Upper lobe of right lung (tissue), 1 donor: ENCODE data around the gene MCAM. TPM values are rescaled to one million over a fixed set of nuclear protein-coding genes. Genes with fewer than 3 reads are reported as not detected.

ENCODE experiments used
- ATAC-seq: fragments of 200-7000 bp; cut with Tn5 transposase; one replicate; pipeline ENCODE4 v1.9.1; 2020; ENCODE audit warnings: mild to moderate bottlenecking, moderate library complexity
- DNase-seq: peaks from one replicate; pipeline ENCODE4 v3.0.0-alpha.2; 2020
- H3K27ac ChIP-seq: fragments of 200-600 bp; one replicate; pipeline ENCODE4 v1.8.0; 2022
- H3K27me3 ChIP-seq: fragments of 200-600 bp; one replicate; pipeline ENCODE4 v1.8.0; 2022; ENCODE audit warnings: mild to moderate bottlenecking
- H3K36me3 ChIP-seq: fragments of 200-600 bp; one replicate; pipeline ENCODE4 v1.8.0; 2022
- H3K4me1 ChIP-seq: fragments of 200-600 bp; one replicate; pipeline ENCODE4 v1.8.0; 2022
- H3K4me3 ChIP-seq: fragments of 200-600 bp; one replicate; pipeline ENCODE4 v1.8.0; 2022; ENCODE audit warnings: mild to moderate bottlenecking
- H3K9me3 ChIP-seq: fragments of 200-600 bp; one replicate; pipeline ENCODE4 v1.8.0; 2022
- intact Hi-C: fragments of 100-400 bp; cut with DNase I; formaldehyde crosslinking; loops from one replicate; pipeline ENCODE4 v1.11.0; 2022
- total RNA-seq: library from RNA; stranded (reverse); fragmentation: NEBNext Ultra II Directional; extraction: Animal tissue kit (Norgen Biotek cat#: 25700); gene quantifications from one replicate; pipeline ENCODE4 v1.2.1, GENCODE V29; 2021
- TF ChIP-seq, protein P1 (sequence below): fragments of 200-600 bp; IDR thresholded peaks from one replicate; pipeline ENCODE4 v1.8.0; 2022; ENCODE audit warnings: antibody characterized with exemption
- donor health status: DM: no; HTN: yes; CAD: no; lungs with severe emphysema.

Gene MCAM
- total RNA-seq, 1 donor from 2014 or later, result 134 TPM

DNA sequence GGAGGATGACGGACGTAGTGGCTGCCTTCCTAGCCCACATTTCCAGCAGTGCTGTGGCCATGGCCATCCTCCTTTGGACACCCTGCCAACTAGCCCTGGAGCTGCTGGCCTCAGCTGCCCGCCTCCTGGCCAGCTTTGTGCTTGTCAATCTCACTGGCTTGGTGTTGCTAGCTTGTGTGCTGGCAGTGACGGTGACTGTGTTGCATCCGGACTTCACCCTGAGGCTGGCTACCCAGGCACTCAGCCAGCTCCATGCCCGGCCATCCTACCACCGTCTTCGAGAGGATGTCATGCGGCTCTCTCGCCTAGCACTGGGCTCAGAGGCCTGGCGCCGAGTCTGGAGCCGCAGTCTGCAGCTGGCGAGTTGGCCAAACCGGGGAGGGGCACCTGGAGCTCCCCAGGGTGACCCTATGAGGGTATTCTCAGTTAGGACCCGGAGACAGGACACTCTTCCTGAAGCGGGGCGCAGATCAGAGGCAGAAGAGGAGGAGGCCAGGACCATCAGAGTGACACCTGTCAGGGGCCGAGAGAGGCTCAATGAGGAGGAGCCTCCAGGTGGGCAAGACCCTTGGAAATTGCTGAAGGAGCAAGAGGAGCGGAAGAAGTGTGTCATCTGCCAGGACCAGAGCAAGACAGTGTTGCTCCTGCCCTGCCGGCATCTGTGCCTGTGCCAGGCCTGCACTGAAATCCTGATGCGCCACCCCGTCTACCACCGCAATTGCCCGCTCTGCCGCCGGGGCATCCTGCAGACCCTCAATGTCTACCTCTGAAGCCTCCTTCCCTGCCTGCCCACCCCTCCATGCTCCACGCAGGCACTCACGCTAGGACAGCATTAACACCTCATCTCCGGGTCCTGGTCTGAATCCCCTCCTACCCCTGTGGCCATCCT lies 19.0 kb upstream of the MCAM start:
- H3K4me1 ChIP-seq, result peaks cover 24% of the 10 kb centered on the region
- TF ChIP-seq, protein P1, sequence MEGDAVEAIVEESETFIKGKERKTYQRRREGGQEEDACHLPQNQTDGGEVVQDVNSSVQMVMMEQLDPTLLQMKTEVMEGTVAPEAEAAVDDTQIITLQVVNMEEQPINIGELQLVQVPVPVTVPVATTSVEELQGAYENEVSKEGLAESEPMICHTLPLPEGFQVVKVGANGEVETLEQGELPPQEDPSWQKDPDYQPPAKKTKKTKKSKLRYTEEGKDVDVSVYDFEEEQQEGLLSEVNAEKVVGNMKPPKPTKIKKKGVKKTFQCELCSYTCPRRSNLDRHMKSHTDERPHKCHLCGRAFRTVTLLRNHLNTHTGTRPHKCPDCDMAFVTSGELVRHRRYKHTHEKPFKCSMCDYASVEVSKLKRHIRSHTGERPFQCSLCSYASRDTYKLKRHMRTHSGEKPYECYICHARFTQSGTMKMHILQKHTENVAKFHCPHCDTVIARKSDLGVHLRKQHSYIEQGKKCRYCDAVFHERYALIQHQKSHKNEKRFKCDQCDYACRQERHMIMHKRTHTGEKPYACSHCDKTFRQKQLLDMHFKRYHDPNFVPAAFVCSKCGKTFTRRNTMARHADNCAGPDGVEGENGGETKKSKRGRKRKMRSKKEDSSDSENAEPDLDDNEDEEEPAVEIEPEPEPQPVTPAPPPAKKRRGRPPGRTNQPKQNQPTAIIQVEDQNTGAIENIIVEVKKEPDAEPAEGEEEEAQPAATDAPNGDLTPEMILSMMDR, result no peak
- no peaks in the 10 kb centered on the region for H3K9me3 ChIP-seq
- peaks cover 9% of the 10 kb centered on the region for H3K27me3 ChIP-seq
- no peak for ATAC-seq
- intact Hi-C loops, result no loop called here
- peaks cover 8% of the 10 kb centered on the region for H3K36me3 ChIP-seq
- H3K27ac ChIP-seq, result no peak overlapping the region
- DNase-seq, result peak; percentile 61
- H3K4me3 ChIP-seq, result no peak overlapping the region

DNA sequence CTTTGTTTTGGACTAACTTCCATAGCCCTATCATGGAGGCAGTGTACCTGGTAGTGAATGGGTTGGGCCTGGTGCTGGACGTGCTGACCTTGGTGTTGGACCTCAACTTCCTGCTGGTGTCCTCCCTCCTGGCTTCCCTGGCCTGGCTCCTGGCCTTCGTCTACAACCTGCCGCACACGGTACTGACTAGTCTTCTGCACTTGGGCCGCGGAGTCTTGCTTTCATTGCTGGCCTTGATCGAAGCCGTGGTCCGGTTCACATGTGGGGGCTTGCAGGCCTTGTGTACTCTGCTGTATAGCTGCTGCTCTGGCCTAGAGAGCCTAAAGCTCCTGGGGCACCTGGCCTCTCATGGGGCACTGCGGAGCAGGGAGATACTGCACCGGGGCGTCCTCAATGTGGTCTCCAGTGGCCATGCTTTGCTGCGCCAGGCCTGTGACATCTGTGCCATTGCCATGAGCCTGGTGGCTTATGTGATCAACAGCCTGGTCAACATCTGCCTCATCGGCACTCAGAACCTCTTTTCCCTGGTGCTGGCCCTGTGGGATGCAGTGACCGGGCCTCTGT lies 18.2 kb upstream of the MCAM start:
- H3K4me1 ChIP-seq, result peaks cover 21% of the 10 kb centered on the region
- H3K27ac ChIP-seq, result no peak overlapping the region
- intact Hi-C loops, result no loop called here

DNA sequence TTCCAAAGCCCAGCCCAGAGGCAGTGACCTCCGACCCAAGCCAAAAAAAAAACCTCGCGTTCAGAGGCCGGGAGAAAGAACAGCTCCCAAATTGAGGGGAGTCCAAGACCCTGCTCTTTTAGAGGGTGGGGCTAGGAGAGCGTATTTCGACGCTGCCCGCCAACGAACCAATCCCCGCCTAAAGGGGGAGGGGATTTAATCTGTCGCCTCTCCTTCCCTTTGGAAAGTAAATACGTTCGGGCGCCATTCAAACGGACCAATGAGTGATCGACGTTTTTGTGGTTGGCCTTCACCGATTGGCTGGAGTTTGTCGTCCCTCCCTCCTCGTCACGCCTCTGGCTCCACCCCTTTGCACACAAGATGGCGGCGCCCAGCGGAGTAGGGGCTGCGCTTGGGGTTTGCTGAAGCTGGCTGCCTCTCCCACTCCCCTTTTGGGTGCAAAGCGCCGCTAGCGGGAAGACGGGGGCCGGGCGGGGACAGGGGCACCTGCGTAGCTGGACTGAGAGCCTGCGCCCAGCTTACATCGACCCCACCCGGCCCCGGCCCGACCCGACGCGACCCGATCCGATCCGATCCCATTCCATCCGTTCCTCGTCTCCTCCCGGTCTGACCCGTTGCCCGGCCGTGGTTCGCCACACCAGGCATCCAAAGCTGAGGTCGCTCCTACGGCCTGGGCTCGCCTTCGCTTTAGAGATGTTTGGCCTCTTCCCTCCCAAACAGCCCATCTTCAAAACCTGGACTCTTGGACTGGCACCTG lies 17.4 kb upstream of the MCAM start, which contains the start of gene RNF26:
RNF26 (plus strand) TSS at position 354 of the 757 bp plus-strand sequence. CDS start 596 bp downstream, outside the sequence.
- intact Hi-C loops, result no loop called here
- H3K27me3 ChIP-seq, result peaks cover 7% of the 10 kb centered on the region
- peak within 1 kb of the TSS; percentile 93 for H3K27ac ChIP-seq
- H3K4me1 ChIP-seq, result peaks cover 21% of the 10 kb centered on the region
- TF ChIP-seq, protein P1, result no peak
- ATAC-seq, result peak; percentile 97
- peaks cover 8% of the 10 kb centered on the region for H3K36me3 ChIP-seq
- peak; percentile 93 for DNase-seq
- peak within 1 kb of the TSS; percentile 95 for H3K4me3 ChIP-seq
- H3K9me3 ChIP-seq, result no peaks in the 10 kb centered on the region

More for the DNA sequence above, 18.2 kb upstream of the MCAM start:
- ATAC-seq, result no peak
- H3K36me3 ChIP-seq, result peaks cover 8% of the 10 kb centered on the region
- H3K27me3 ChIP-seq, result peaks cover 12% of the 10 kb centered on the region
- peak overlapping the region; percentile 95 for H3K4me3 ChIP-seq
- DNase-seq, result peak; percentile 57
- TF ChIP-seq, protein P1, result no peak
- H3K9me3 ChIP-seq, result no peaks in the 10 kb centered on the region

DNA sequence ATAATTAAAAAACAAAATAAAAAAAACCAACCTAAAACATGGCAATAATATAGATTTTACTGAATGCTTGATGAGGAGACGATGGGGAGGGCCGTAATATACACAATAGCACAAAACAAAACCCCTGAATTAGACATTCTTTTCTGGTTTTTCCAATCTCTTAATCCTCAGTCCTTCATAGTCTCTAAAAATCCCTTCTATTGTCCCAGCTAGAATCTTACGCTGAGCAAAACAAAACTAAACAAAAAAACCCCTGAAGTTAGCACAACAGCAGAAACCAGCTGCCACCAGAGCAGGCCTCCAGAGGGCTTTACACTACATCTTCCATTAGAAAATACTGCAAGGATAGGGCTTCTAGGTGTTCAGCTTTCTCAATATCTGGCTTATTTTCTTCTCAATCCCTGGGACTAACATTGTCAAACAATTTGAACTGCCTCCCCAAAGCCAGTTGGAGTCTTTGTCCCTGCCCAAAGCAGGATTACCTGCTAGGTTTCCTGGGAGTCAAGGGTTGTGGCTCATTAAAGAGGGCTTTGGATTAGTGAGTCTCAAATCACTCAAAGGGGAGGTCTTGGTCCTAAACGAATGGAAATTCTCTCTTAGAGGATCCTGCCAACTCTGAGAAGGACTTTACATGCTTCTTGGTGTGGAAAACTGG lies 15.3 kb upstream of the MCAM start:
- intact Hi-C loops, result no loop called here
- H3K4me1 ChIP-seq, result peaks cover 11% of the 10 kb centered on the region
- TF ChIP-seq, protein P1, result no peak

DNA sequence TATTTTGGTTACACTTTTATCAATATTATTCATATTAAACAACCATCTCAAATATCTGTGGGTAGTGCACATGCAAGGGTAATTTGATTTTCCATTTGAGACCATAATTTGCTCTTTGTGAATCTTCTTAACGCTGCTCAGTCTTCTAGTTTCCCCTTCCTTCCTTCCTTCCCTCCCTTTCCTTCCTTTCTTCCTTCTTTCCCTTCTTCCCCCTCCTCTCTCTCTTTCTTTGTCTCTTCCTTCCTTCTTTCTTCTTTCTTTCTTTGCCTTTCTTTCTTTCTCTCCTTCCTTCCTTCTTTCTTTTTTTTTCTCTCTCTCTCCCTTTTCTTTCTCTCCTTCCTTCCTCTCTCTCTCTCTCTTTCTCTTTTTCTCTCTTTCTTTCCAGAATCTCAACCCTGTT lies 13.3 kb upstream of the MCAM start:
- H3K27me3 ChIP-seq, result peaks cover 3% of the 10 kb centered on the region
- H3K9me3 ChIP-seq, result no peaks in the 10 kb centered on the region
- no peaks in the 10 kb centered on the region for H3K36me3 ChIP-seq
- DNase-seq (no peak), ATAC-seq (no peak)
- TF ChIP-seq, protein P1, result no peak
- no peak overlapping the region for H3K4me3 ChIP-seq
- no peak overlapping the region for H3K27ac ChIP-seq
- intact Hi-C loops, result no loop called here
- H3K4me1 ChIP-seq, result peaks cover 6% of the 10 kb centered on the region

More for the DNA sequence above, 15.3 kb upstream of the MCAM start:
- DNase-seq (no peak), ATAC-seq (no peak)
- peaks cover 8% of the 10 kb centered on the region for H3K36me3 ChIP-seq
- H3K27me3 ChIP-seq, result peaks cover 3% of the 10 kb centered on the region
- no peaks in the 10 kb centered on the region for H3K9me3 ChIP-seq
- no peak overlapping the region for H3K27ac ChIP-seq
- H3K4me3 ChIP-seq, result no peak overlapping the region
